Cardiac muscle cell (in vitro differentiated cells and primary cell): ENCODE results near the gene LMO1. TPM values are rescaled to one million over a fixed set of nuclear protein-coding genes. Genes with fewer than 3 reads are reported as not detected.

Source experiments
- DNase-seq, 2 donors: peaks; one replicate each; pipeline versions ENCODE4 v3.0.0 to v3.0.0-alpha.2; 2010 to 2017; ENCODE audit warnings: low read depth in 1 of 2, low spot score in 1 of 2
- H3K27ac ChIP-seq: fragments of 200-600 bp; sonication (generic); 2 replicates; pipeline ENCODE4 v1.5.1; 2016
- H3K27me3 ChIP-seq: fragments of 200-600 bp; sonication (generic); 2 replicates; pipeline ENCODE4 v1.6.0; 2016; ENCODE audit warnings: control low read depth
- H3K36me3 ChIP-seq: fragments of 200-600 bp; sonication (generic); 2 replicates; pipeline ENCODE4 v1.5.1; 2016; ENCODE audit warnings: control low read depth
- H3K4me1 ChIP-seq: fragments of 200-600 bp; sonication (generic); 2 replicates; pipeline ENCODE4 v1.8.1; 2017; ENCODE audit warnings: low read depth, mild to moderate bottlenecking, mixed run types
- H3K4me3 ChIP-seq: fragments of 200-600 bp; sonication (generic); 2 replicates; pipeline ENCODE4 v1.5.1; 2016; ENCODE audit warnings: mild to moderate bottlenecking
- H3K9me3 ChIP-seq: fragments of 200-600 bp; sonication (generic); 2 replicates; pipeline ENCODE4 v1.5.1; 2017; ENCODE audit warnings: low read depth, mild to moderate bottlenecking, control low read depth
- polyA plus RNA-seq: library from polyadenylated mRNA; unstranded; fragments of >200 nt; fragmentation: Nextera tagmentation; extraction: Ambion mirVana; gene quantifications from 2 replicates; pipeline ENCODE4 v1.2.1, GENCODE V29; 2016
- total RNA-seq: library from RNA; depleted of rRNA; stranded (reverse); fragments of >200 nt; gene quantifications from 2 replicates; pipeline ENCODE4 v1.2.3, GENCODE V29; 2016
- TF ChIP-seq, protein P1 (sequence below): IDR thresholded peaks from 2 replicates; pipeline ENCODE4 v1.5.1; 2012; ENCODE audit warnings: low read depth, mild to moderate bottlenecking, low read length

LMO1 gene
- total and polyA plus RNA-seq, 2 experiments from 2014 or later, result 0.45 to 3.6 TPM

DNA sequence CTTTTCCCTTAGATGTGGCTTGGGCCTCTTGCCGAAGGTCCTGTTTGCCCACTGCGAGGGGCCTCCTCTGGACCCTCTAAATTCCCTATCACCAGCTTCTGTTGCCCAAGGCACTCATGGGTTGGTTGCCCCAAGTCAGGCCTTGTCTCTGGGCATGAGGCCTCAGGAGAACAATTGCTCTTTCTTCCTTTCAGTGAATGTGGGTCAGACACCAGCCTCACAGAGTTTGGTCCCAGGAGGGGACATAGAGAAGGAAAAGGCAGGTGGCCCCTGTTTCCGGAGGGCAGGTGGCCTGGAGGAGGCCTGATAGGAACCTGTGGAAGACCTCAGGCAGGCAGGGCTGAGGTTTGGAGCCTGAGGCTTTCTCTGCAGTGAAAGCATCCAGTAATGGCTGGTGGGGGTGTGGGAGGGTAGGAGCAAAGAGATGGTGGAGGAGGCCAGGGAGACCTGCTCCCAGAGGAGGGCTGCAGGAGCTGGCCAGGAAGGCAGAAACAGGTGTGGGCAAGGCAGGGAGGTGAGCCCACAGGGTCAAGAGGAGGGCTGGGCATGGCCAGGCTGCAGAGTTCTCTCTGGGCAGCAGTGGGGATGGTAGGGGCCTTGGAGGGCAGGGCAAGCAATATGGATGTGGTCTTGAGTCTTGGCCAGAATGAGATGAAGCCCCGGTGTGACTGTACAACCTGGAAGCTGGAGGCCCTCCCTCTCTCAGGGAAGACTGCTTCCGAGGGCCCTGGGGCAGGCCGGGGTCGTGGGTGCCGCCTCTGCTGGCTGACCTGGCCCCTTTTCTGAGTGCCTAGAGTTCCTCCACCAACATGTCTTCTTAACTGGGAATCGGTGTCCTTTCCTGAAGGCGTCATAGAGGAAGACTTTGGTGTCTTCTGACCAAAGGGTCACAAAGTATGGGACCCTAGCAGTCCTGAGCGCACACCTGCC lies 28.0 kb upstream of the LMO1 start:
- no peak overlapping the region for H3K4me3 ChIP-seq
- no peak for DNase-seq
- no peaks in the 10 kb centered on the region for H3K4me1 ChIP-seq
- H3K36me3 ChIP-seq, result no peaks in the 10 kb centered on the region
- H3K27ac ChIP-seq, result no peak overlapping the region
- H3K9me3 ChIP-seq, result no peaks in the 10 kb centered on the region
- TF ChIP-seq, protein P1, sequence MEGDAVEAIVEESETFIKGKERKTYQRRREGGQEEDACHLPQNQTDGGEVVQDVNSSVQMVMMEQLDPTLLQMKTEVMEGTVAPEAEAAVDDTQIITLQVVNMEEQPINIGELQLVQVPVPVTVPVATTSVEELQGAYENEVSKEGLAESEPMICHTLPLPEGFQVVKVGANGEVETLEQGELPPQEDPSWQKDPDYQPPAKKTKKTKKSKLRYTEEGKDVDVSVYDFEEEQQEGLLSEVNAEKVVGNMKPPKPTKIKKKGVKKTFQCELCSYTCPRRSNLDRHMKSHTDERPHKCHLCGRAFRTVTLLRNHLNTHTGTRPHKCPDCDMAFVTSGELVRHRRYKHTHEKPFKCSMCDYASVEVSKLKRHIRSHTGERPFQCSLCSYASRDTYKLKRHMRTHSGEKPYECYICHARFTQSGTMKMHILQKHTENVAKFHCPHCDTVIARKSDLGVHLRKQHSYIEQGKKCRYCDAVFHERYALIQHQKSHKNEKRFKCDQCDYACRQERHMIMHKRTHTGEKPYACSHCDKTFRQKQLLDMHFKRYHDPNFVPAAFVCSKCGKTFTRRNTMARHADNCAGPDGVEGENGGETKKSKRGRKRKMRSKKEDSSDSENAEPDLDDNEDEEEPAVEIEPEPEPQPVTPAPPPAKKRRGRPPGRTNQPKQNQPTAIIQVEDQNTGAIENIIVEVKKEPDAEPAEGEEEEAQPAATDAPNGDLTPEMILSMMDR, result no peak
- no peaks in the 10 kb centered on the region for H3K27me3 ChIP-seq

DNA sequence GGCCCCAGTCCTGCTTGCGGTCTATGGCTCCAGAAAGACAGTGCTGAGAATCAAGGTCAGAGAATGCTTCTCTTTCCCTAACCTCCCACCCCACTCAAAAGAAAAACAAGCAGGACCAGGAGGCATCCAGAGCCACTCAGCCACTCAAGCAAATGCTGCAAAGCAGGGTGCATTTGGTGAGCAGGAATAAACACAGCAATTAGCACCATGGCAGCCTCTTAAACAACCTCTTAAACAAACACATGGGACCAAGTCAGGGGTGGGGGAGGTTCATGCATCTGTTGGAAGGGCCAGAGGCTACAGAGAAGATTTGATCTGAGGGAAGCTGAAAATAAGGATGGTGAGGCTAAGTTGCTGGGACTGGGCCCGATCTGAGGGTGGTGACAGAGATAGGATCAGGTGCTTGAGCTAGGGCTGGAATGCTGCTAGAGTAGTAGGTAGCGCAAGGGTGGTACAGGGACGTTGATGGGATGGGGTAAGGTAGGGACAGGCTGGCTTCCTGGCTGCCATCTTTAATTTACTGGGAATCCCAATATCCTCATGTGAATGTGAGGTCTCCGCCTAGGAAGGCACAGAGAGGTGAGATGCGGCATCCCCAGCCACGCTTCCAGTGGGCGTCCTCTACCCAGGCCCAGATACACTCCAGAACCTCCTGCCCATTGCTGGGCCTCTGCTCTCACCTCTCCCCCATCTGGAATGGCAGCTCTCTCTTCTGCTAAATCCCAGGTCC lies 26.6 kb upstream of the LMO1 start:
- no peak overlapping the region for H3K4me3 ChIP-seq

DNA sequence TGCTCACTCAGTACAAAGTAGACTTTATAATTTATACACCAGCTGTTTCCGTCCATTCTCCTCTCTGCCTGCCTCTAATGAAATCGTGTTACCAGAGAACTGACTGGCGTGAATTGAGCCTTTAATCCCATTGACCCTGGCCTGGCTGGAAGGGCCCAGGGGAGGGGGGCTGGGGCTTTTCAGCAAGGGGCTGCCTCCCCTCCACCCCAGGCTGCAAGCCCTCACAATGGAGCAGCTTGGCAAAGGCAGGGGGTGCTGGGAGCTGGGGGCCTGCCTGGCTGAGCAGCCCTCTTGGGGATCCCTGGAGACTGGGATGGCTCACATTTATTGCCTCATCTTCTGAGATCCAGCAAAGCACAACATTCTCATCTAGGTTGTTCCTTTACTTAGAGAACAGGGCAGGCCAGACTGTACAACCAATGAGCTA lies 25.8 kb upstream of the LMO1 start:
- DNase-seq, result no peak
- Histone ChIP-seq H3K4me1 (no peaks in the 10 kb centered on the region), H3K27me3 (no peaks in the 10 kb centered on the region), H3K27ac (no peak overlapping the region), H3K4me3 (no peak overlapping the region), H3K9me3 (no peaks in the 10 kb centered on the region), H3K36me3 (no peaks in the 10 kb centered on the region)
- TF ChIP-seq, protein P1, result no peak

More for the DNA sequence above, 26.6 kb upstream of the LMO1 start:
- Histone ChIP-seq H3K36me3 (no peaks in the 10 kb centered on the region), H3K9me3 (no peaks in the 10 kb centered on the region), H3K27me3 (no peaks in the 10 kb centered on the region), H3K4me1 (no peaks in the 10 kb centered on the region), H3K27ac (no peak overlapping the region)
- TF ChIP-seq, protein P1, result no peak
- no peak for DNase-seq

DNA sequence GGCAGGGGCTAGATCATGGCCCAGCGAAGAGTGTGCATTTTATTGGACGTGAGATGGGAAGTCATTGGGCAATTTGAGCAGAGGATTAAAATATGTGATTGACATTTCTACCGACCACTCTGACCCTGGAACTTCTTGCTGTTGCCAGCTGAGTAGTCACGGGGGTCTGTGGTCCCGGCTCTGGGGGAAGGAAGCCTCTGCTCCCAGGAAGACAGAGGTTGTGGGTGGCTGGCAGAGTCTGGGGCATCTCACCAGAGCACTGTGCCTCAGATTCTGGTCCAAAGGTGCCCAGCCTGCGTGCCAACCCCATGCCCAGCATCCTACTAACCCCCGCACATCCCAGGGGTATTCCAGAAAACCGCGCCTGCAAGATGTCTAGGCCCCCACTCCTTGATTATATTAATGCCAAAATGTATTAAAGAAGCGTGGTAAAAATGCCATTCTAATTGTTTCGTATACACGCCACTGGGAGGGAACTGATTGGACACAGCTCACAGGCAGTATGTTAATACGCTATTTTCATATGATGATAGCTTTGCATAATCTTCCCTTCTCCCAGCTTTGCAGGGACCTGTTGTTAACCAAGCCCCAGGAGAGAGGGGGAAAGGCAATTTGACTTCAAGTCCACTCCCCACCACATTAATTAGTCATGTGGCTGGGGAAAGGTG lies 25.3 kb upstream of the LMO1 start:
- no peaks in the 10 kb centered on the region for H3K27me3 ChIP-seq
- no peak overlapping the region for H3K27ac ChIP-seq
- TF ChIP-seq, protein P1, result no peak
- H3K4me3 ChIP-seq, result no peak overlapping the region
- H3K9me3 ChIP-seq, result no peaks in the 10 kb centered on the region
- DNase-seq, result no peak
- peaks cover 3% of the 10 kb centered on the region for H3K4me1 ChIP-seq
- no peaks in the 10 kb centered on the region for H3K36me3 ChIP-seq

DNA sequence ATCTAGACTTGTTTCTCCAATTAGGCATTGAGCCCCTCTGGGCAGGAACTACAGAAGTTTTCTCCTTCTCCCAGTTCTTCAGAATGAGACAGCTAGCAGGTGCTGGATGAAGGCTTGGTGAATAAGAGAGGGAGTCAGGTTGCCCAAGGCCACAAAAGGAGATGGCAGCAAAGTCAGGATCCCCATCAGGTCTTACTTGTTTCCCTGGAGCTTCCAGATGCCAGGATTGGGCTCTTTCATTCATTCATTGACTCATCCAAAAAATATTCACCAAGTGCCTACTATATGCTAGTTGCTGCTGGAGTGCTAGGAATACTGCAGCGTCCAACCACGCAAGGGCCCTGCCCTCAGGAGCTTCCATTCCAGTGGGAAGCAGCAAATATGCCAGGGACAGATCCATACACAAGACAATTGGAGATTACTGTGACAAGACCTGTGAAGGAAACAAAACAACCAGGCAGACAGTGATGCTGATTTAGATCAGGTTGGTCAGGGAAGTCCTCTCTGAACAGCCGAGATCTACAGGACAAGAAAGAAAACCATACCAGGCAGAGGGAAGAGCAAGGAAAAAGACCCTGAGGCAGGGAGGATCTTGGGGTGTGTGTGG lies 24.6 kb upstream of the LMO1 start:
- no peak overlapping the region for H3K27ac ChIP-seq
- no peaks in the 10 kb centered on the region for H3K27me3 ChIP-seq
- no peak overlapping the region for H3K4me3 ChIP-seq
- H3K9me3 ChIP-seq, result no peaks in the 10 kb centered on the region
- H3K36me3 ChIP-seq, result no peaks in the 10 kb centered on the region
- TF ChIP-seq, protein P1, result no peak
- DNase-seq, result no peak
- H3K4me1 ChIP-seq, result peaks cover 5% of the 10 kb centered on the region
